ENCODE results near the gene F2R. TPM values are rescaled to one million over a fixed set of nuclear protein-coding genes. Genes with fewer than 3 reads are reported as not detected.

The F2R gene
- total RNA-seq (2012; rRNA removed): 85.7 and 96.7 TPM in 2 replicates
- polyA plus RNA-seq (2012; rRNA removed): 135 and 147 TPM in 2 replicates
- polyA plus RNA-seq (2012; cell fraction: cytosol; rRNA removed): 76.8 and 100 TPM in 2 replicates
- 17.8 and 49.6 TPM in 2 replicates for polyA plus RNA-seq (2012; cell fraction: nucleus; rRNA removed; ENCODE audit: low replicate concordance)
- Bru-seq, nascent RNA: percentile 97 among the genes with signal in this experiment
- BruChase-seq, experiment 1, labeled RNA remaining after a 6-hour chase: percentile 99 among the genes with signal in this experiment
- BruChase-seq, experiment 2, labeled RNA remaining after a 2-hour chase: percentile 98 among the genes with signal in this experiment
- long read RNA-seq, transcript F2R-201 (2 exons, 3,821 nt): major isoform, 189 of 289 reads
- long read RNA-seq, partial matches to known transcripts: 0 of 289 reads
- long read RNA-seq, other reads (novel, unspliced or antisense): 100 of 289 reads

- WGBS, 2 experiments (ENCODE audit: extremely low coverage in 2 of 2, insufficient read length in 1 of 2): 0% methylated on average over 32 of the region's 82 CpGs; no CpG with 5 or more reads in 1 of the 2 experiments
- peak within 1 kb of the TSS; percentile 89 for H3K4me2 ChIP-seq (ENCODE audit: low read depth, low read length)
- peak within 1 kb of the TSS; percentile 99 for H2AK9ac ChIP-seq (replicated peaks; ENCODE audit: low read depth, low read length, poor library complexity)
- peak within 1 kb of the TSS; percentile 84 for H2BK20ac ChIP-seq (ENCODE audit: low read depth, low read length)
- intact Hi-C loops (cut with micrococcal nuclease): loop anchor here (1.0 to 5.0 kb wide), 7 partner anchors 58 to 316 kb away; partner anchors contain the start of genes AGGF1 and F2RL2
- peak within 1 kb of the TSS; percentile 74 for H3K18ac ChIP-seq (ENCODE audit: low read depth, low read length)
- H3K56ac ChIP-seq (ENCODE audit: extremely low read depth, insufficient read depth, low read length): peak within 1 kb of the TSS; percentile 88
- no peaks in the 10 kb centered on the region for H3K27me3 ChIP-seq (ENCODE audit: control insufficient read depth, insufficient read depth, low read length)
- peak within 1 kb of the TSS; percentile 90 for H2BK5ac ChIP-seq (ENCODE audit: low read depth, low read length, poor library complexity, severe bottlenecking)
- ChIA-PET CTCF (interaction anchor here (0.6 to 1.0 kb wide), 3 partner anchors 24 to 116 kb away, joined by 3 to 5 read pairs (median 3); no protein-coding TSS in a partner anchor), POLR2A (ENCODE audit: unreplicated experiment) (interaction anchor here (0.6 to 0.7 kb wide), 3 partner anchors 26 to 1862 kb away, joined by 3 to 8 read pairs (median 3); no protein-coding TSS in a partner anchor)
- peak within 1 kb of the TSS; percentile 97 for H4K91ac ChIP-seq (ENCODE audit: insufficient read depth, low read depth, low read length)
- peak within 1 kb of the TSS; percentile 86 for H2AK5ac ChIP-seq (ENCODE audit: low read depth, low read length)
- no TSS peak for BruUV-seq (replicated peaks)
- H3K79me1 ChIP-seq (ENCODE audit: low read depth in 1 of 2, low read length in 2 of 2): peaks cover 8 to 49% of the 10 kb centered on the region in 2 experiments
- peak within 1 kb of the TSS; percentile 97 for H2AFZ ChIP-seq (replicated peaks; ENCODE audit: low read length, poor library complexity)
- peak within 1 kb of the TSS; percentile 87 for H3K14ac ChIP-seq (replicated peaks; ENCODE audit: low read depth, low read length)
- peak within 1 kb of the TSS; percentile 93 for H3K4ac ChIP-seq (ENCODE audit: low read depth, low read length)
- H4K20me1 ChIP-seq (ENCODE audit: insufficient read depth, low read length): peaks cover 24% of the 10 kb centered on the region; the same call in 1 of the 2 replicates
- H4K5ac ChIP-seq (ENCODE audit: low read depth, low read length): peak within 1 kb of the TSS; percentile 81
- H3K9ac ChIP-seq (ENCODE audit: low read depth, low read length): peak within 1 kb of the TSS; percentile 96
- peak within 1 kb of the TSS; percentile 98 for H3K23ac ChIP-seq (ENCODE audit: low read depth, low read length)
- peak within 1 kb of the TSS; percentile 87 for H4K8ac ChIP-seq (ENCODE audit: low read depth in 2 of 2, low read length in 2 of 2)
- DNase-seq (peak; percentile 70), ATAC-seq (ENCODE audit: low read depth) (peak; percentile 84)
- TF ChIP-seq POLR2A (IDR thresholded peaks at IDR 0.05; ENCODE audit: low read depth, low read length) (peak; percentile 61), MAZ (IDR thresholded peaks at IDR 0.05; ENCODE audit: borderline replicate concordance, low read depth, low read length) (peak; percentile 84), RAD21 (IDR thresholded peaks at IDR 0.05; ENCODE audit: low read length) (peak; percentile 46), SMC3 (IDR thresholded peaks at IDR 0.05; ENCODE audit: low read depth, low read length) (peak; percentile 35; the same call in 1 of the 2 replicates), CHD1 (IDR thresholded peaks at IDR 0.05; ENCODE audit: low read depth, low read length) (0 out of 2 replicates have a peak, but pooled peaks have one; percentile 60), CTCF (conservative IDR thresholded peaks at IDR 0.05; ENCODE audit: low read depth, low read length) (peak; percentile 62), CEBPB (IDR thresholded peaks at IDR 0.05; ENCODE audit: low read depth, low read length) (no peak), RCOR1 (IDR thresholded peaks at IDR 0.05; ENCODE audit: insufficient replicate concordance, low read length) (no peak), MXI1 (IDR thresholded peaks at IDR 0.05; ENCODE audit: borderline replicate concordance, low read depth, low read length) (no peak)
- peak within 1 kb of the TSS; percentile 93 for H2BK15ac ChIP-seq (ENCODE audit: low read depth, low read length)
- H2BK120ac ChIP-seq (ENCODE audit: low read depth, low read length): peak within 1 kb of the TSS; percentile 97
- peaks cover 17% of the 10 kb centered on the region for H3K9me1 ChIP-seq (ENCODE audit: insufficient read depth, low read length)
- H3K4me3 ChIP-seq (ENCODE audit: insufficient read depth, low read depth, low read length): peak within 1 kb of the TSS; percentile 89
- no peaks in the 10 kb centered on the region for H3K9me3 ChIP-seq (ENCODE audit: control insufficient read depth, insufficient read depth, low read length)
- peak within 1 kb of the TSS; percentile 92 for H3K27ac ChIP-seq (ENCODE audit: insufficient read depth, low read length)
- H3K36me3 ChIP-seq (ENCODE audit: control insufficient read depth, insufficient read depth, low read length): 0 out of 2 replicates have a peak, but pooled peaks cover 2% of the 10 kb centered on the region
- in situ Hi-C loops (cut with MboI; ENCODE audit: low sequenced_read_pairs): loop anchor here (10.0 kb wide), 1 partner anchor 111 kb away; no protein-coding TSS in a partner anchor
- dilution Hi-C loops (cut with HindIII; ENCODE audit: low sequenced_read_pairs, unreplicated experiment): no loop called here
- peaks cover 12% of the 10 kb centered on the region for H3K4me1 ChIP-seq (ENCODE audit: control insufficient read depth, insufficient read depth, low read length)
Measured at GRCh38 chr5:76715736-76716455, at the start of gene F2R. Gene F2R (plus strand): TSS chr5:76716126. CDS start chr5:76716308, 182 bp downstream.

All from IMR-90 (cell line).